Measurements from ENCODE around the gene ZNF688.
"Not testable (repeated sequence)": the region's sequence is repeated elsewhere in the genome, so short reads cannot be mapped to it uniquely, and the experiment has no call there.

ZNF688 gene

DNA sequence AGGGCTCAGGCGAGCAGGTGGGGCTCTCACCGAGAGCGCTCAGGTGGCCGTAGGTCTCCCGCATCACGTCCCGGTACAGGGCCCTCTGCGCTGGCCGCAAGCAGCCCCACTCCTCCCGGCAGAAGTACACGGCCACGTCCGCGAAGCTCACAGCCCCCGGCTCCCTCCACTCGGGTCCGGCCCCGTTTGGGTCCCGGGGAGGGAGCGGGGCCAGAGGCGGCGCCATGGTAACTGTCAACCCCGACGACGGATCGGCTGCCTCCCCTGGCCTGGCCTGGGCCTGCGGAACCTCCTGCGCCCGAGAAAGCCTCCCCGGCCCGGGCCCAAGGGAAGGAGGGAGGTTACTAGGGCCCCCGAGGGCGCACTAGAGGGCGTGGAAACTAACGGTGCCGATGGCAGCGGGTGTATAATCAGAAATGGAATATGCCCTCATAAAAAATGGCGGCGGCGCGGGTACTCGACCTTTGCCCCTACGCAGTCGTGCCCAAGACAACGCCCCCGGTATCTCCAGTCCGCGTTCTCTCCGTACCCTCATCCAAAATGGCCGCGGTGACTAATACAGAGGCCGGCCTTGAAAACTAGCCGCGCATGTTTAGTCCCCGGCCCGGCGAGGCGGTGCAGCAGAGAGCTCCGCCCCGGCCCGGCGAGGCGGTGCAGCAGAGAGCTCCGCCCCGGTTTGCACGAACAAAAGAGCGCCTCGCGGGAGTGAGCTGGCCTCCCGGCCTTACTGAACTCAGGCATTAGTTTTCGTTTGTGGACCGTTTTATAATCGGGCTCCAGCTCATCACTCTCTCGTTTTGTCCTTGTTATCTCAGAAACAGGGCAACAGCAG is 13.3 kb downstream of the ZNF688 start, which contains the start of gene ZNF764:
Gene ZNF764 (minus strand): TSS at position 418 of the 832 bp plus-strand sequence. CDS start 192 bp downstream, at position 226.
- peak; percentile 72 to 99 (median 96) for DNase-seq

DNA sequence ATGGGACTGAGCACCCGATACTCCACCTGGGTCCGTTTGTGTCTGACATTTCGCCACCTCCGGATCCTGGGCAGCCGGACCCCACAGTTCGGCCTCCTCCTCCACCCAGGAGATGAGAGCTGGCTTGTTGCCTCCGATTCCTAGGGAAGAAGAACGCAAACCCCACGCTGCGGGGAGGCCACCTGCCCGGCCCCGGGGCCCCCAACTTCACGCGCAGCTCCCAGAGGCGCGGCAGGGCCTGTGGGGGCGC is 13.9 kb downstream of the ZNF688 start:
- DNase-seq: peak in 4 of 51 donors; percentile 26 to 60 (median 36)

DNA sequence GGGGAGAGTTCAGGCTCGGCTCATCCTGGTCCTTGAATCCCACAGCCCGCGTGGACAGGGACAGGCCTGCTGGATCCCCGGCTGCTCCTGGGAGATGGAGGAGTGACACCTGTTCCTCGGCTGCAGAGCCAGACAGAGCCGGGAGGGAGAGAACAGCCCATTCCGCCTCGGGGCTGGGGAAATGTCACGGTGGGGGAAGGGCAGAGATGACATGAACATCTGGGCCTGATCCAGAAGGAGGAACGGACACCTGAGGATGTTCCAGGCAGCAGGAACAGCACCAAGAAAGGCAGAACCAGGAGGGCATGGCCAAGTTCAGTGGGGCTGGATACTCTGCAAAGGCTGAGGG is 15.4 kb downstream of the ZNF688 start:
- DNase-seq: no peak

DNA sequence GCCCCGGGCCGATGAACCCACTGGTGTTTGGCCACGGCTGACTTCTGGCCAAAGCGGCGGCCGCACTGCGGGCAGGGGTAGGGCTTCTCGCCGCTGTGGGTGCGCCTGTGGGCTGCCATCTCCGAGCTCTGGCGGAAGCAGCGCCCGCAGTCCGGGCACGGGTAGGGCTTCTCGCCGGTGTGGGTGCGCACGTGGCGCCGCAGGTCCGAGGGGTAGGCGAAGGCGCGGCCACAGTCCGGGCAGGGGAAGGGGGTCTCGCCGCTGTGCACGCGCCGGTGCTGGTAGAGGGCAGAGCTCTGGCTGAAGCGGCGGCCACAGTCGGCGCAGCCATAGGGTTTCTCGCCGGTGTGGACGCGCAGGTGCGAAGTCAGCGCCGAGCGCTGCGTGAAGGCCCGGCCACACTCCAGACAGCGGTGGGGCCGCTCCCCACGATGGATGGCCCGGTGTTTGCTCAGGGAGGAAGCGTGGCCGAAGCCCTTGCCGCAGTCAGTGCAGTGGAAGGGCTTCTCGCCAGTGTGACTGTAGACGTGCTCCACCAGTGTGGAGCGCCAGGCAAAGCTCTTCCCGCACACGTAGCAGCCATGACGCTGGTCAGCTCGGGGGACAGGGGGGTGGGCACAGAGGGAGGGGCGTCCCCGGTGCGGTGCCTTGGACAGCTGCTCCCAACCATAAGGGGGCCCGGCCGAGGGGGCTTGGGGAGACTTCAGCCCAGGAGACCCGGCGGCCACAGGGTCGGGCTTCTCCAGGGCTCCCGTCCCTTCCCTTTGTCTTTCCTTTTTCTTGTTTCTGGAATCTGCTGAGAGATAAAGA is 16.0 kb downstream of the ZNF688 start:
- no peak for DNase-seq

DNA sequence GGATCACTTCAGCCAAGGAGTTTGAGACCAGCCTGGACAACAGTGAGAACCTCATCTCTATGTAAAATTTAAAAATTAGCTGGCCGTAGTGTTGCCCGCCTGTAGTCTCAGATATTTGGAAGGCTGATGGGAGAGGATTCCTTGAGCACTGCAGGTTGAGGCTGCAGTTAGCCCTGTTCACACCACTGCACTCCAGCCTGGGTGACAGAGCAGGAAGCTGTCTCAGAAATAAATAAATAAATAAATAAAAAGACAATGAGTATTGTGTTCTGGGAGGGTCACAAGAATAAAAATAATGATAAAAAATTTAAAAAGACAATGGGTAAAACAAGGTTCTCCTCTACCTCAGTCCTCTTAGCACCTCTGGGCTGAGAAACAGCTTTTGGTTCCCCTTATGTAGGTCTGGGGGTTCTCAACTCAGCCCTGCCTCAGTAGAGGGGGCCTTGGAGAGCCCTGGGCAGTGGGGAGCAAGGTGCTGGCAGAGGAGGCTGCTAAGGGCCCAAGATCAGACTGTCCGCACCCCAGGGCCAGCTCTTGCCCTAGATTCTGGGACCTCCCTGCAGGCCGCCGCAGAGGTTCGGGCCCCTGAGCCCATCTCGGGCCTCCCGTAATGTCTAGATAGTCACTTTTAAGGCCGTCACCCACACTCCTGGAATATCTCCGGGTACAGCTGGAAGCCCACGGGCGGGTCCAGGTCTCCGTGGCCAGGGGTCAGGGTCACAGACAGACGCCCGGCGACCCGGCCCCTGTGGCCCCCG is 16.8 kb downstream of the ZNF688 start:
- no peak for DNase-seq

DNA sequence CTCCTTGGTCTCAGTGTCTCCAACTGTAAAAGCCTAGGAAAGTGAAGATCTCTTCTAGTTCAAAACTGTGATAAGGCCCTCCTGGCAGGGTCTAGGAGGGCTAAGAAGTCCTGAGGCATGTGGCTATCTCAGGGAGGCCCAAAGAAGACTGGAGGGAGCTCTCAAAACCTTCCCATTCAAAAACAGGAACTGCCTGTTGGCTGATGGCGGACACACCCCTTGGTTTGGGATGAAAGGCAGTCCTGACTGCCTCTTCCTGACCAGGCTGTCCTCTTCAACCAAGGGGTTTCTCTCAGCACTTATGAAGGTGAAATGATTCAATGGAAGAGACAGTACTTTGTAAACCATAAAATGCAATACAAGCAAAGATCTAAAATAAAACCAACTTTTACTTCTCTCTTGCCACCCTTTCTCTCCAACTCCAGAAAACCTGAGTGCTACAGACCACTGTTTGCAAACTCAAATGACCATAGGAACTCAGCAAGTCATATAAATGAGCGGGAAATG is 18.1 kb downstream of the ZNF688 start:
- DNase-seq: no peak

DNA sequence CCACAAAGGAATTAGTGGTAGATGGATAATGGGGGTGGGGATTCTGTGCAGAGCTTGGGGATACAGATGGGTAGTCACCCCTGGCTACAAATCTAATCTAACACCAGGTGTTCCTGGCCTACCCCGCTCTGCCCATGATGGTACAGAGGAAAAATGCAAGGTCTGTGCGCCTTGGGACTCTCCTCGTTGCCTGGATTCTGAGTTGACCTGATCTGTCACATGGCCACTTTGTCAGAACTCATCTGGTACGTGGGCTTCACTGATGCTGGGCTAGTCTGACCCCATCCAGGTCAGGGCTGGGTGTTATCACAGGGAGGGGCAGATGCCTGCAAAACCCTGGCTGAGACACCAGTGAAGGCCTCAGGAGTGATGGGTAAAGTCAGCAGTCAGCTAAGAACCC is 18.6 kb downstream of the ZNF688 start:
- no peak for DNase-seq

DNA sequence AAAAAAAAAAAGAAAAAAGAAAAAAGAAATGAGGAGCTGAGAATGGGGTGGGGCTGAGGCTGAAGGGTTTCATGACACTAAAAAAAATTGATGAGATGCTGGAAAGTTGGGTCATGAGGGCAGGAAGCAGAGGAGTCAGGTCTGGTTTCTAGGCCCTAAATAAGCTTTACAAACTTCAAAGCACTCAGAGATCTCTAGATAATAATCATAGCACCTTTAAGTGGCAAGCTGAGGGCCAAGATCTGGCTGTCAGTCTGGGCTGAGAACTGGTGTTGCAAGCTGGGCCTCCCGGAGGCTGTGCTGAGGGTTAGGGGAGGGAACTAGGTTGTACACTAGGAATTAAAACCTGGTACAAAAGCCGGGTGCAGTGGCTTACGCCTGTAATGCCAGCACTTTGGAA is 19.7 kb downstream of the ZNF688 start:
- DNase-seq: no peak

DNA sequence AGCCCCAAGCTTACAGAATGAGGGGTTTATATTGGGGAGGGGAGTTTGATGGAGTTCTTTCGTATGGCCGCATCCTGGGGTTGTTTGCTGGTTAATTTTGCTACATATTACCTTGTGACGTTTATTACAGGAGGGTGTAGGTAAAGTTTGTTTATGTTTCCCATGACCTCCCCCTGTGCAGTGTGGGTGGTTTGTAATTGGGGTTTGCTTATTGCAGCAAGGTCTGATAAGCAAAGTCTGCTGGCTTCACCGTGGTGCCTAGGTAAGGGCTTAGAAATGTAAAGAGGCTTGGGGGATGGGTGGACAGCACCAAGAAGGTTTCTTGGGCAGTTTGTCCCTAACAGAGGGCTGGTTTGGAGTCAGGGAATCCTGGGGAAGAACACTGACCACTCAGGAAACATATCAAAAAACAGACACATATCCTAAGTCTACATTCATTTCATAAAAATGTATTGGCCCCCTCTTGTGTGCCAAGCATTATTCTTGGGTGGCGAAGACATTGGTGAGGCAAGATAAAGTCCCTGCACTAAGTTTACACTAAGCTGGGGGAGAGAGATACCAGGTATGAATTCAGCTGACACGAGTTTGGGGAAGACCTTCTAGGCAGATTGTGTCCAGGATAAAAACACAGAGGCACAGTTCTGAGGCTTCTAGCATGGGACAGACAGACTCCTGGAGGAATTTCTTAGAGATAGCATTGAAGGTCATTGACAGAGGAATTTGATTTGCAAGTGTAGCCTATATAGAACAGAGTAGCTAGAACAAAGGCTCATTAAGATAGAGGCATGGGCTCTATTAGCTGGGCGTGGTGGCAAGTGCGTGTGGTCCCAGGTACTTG is 22.9 kb downstream of the ZNF688 start:
- DNase-seq: no peak

DNA sequence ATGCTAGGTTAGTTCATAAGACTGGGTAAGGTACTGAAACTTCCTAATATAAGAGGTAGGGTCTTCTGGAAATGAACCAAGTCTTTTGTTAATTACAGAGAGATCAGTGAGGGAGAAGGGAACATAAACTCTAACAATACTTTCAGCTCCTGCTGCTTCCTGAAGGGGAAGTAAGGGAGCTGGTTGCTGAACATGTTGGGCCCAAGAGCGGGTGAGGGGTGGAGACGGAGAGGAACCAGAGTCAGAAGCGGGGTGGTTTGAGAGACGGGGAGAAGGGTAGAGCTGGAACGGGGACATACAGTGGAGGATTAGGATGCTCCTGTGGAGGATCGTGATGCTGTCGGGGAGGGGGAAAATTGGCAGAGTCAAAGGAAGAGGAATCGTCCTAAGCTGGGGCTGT is 25.4 kb downstream of the ZNF688 start:
- DNase-seq: no peak

DNA sequence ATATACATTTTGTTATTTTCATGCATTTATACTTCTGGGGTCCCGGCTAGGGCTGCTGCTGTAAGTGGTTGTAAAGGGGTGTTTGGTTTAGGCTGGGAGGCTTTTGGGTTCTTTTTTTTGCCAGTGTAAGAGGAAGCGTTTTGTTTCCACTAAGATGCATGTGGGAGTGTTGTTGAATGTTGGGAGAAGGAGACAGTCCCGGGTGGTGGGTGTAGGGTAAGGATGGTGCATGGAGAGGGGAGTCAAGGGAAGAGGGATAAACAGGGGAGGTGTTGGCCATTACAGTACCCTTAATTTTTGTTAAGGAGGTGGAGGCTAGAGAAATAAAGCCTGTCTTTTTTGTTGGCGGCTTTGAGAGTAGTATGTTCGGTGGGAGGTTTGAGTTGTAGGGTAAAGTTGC is 28.4 kb downstream of the ZNF688 start:
- no peak for DNase-seq

DNA sequence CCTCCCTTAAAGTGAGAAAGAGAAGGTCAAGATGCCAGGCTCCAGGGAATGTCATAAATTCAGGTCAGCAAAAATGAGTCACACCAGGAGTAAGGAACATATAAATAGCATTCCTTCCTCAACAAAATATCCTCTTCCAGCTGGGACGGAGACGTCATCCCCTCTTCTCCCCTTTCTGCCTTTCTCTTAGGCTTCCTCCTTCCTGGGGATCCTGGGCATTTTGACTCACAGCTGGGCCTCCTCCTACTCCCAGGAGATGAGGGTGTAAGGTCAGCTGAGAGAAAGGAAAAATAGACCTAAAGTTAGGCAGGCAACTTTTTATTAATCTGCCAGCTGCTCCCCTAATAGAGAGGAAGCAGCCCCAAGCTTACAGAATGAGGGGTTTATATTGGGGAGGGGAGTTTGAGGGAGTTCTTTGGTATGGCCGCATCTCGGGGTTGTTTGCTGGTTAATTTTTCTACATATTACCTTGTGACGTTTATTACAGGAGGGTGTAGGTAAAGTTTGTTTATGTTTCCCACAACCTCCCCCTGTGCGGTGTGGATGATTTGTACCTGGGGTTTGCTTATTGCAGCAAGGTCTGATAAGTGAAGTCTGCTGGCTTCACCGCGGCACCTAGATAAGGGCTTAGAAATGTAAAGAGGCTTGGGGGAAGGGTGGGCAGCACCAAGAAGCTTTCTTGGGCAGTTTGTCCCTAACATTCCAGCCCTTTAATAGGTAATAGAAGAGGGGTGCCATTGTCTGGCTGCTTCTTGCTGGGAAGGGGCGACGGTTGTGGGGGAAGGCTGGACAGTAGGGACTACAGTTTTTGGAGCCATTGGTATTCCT is 29.8 kb downstream of the ZNF688 start:
- no peak for DNase-seq

DNA sequence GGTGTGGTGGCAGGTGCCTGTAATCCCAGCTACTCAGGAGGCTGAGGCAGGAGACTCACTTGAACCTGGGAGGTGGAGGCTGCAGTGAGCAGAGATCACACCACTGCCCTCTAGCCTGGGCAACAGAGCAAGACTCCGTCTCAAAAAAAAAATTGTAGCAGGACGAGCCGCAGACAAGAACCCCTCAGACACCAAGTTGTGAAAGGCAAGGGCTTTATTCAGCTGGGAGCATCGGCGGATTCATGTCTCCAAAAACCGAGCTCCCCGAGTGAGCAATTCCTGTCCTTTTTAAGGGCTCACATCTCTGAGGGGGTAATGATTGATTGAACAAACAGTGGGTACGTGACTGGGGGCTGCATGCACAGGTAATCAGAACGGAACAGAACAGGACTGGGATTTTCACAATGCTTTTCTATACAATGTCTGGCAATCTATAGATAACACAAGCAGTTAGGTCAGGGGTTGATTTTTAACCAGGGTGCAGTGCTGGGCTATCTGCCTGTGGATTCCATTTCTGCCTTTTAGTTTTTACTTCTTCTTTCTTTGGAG is 30.5 kb downstream of the ZNF688 start:
- DNase-seq: not testable (repeated sequence)

DNA sequence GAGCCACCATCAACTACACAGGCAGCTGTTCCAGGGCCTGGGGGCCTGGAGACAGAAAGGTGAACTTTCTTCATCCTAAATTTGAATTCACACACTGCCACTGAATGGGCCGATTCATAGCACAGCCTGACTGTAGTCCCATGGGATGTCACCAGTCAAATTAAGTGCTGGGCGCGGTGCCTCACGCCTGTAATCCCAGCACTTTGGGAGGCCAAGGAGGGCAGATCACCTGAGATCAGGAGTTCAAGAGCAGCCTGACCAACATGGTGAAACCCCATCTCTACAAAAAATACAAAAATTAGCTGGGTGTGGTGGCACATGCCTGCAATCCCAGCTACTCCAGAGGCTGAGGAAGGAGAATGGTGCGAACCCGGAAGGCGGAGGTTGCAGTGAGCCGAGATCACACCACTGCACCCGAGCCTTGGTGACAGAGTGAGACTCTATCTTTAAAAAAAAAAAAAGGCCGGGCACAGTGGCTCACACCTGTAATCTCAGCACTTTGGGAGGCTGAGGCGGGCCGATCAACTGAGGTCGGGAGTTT is 31.5 kb downstream of the ZNF688 start:
- DNase-seq: not testable (repeated sequence)

DNA sequence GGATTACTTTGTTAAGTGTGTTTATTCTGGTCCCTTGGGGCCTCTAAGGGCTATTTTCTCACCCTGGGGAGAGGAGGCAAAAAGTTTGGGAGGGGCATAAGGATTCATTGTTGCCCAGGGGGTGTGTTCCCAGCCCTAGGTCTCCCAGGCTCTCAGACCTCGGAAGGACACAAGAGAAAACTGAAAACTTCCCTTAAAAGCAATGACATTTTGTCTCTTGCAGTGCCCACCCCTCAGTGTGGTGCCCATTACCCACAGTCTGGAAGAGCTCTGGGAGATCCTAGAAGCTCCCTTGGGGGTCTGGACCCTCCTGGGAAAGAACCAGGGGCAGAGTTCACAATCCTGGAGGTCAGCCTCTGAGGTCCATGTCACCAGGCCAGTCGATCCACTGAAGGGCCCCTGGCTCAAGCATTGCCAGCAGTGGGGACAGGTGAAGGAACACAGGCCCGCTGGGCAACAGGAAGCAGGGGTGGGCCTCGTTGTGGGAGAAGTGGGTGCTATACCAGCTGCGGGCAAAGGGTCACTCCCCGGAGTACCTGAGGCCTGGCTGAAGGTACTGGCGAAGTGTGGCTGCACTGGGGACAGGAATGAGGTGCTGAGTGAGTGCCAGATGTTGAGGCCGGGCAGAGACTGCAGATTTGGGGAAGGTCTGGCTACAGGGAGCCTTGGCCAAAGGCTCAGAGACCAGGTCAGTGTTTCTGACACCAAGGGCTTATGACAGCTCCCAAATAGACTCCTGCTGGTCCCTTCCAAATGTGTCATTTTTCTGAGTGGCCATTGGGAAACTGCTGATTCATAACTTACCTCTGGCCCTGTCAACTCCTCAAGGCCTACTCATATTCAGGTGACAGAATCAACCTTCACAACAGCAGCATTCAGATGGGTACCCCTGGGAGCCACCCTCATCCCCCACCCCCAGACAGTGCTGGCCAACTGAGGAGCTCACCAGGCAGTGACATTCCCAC is 32.2 kb downstream of the ZNF688 start:
- no peak for DNase-seq

DNA sequence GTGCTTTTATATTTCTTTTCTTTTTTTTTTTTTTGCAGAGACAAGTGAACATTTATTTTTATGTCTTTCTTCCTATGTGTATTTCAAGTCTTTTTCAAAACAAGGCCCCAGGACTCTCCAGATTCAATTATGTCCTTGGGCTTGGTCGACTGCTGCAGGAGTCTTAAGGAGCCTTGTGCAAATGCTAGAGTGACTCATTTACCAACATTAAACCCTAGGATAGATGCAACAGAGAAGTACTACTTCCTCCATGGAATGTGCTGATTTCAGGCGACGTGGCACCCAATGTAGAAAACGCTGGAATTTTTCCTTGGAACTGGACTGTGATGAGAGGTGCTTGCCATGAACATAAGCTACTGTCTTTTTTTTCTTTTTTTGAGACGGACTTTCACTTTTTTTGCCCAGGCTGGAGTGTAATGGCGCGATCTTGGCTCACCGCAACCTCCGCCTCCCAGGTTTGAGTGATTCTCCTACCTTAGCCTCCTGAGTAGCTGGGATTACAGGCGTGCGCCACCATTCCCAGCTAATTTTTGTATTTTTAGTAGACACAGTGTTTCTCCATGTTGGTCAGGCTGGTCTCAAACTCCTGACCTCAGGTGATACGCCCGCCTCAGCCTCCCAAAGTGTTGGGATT is 35.0 kb downstream of the ZNF688 start:
- DNase-seq: not testable (repeated sequence)

DNA sequence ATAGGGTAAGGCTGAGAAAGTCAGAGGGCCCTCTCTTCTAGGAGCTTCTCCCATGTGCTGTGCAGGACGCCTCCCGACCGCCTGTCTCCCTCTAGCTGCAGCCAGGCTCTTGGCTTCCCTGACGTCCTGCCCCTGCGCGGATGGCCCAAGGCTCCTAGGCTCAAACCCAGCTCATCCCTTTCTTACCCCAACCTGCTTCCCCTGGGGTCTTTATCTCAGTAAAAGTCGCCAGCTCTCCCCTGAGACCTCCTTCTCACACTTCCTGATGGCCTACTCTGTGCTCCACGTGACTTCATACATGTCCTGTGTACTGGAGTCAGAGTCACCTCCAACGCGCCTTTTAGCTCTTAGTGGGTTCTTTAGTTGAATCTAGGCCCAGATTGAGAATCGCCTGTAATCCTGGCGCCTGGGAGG is 35.7 kb downstream of the ZNF688 start:
- peak in 34 of 51 donors; percentile 5 to 61 (median 34) for DNase-seq
